PC-9 (cell line): ENCODE results near the gene HPCAL1. TPM values are rescaled to one million over a fixed set of nuclear protein-coding genes. Genes with fewer than 3 reads are reported as not detected.

Experiments used
- BruUV-seq: library from RNA; stranded (reverse); fragments of 400-500 nt; replicated peaks from 2 replicates; lab custom pipeline; 2021; lab: Mats Ljungman, UMichigan
- CTCF ChIA-PET: fragments of 300-600 bp; sonication (Branson Sonifier 250); formaldehyde crosslinking; loops from one replicate; lab custom pipeline; 2022; ENCODE audit warnings: antibody characterized with exemption; lab: Charles Lee
- POLR2A ChIA-PET: fragments of 300-600 bp; sonication (Branson Sonifier 250); formaldehyde crosslinking; loops from one replicate; lab custom pipeline; 2022; ENCODE audit warnings: antibody characterized with exemption; ENCODE audit not compliant: unreplicated experiment; lab: Charles Lee
- DNase-seq, 2 experiments: peaks; one replicate each; pipeline versions ENCODE4 v3.0.0 to v3.0.0-alpha.2; 2015 to 2022; ENCODE audit warnings: mixed read lengths in 1 of 2
- H2AFZ ChIP-seq: fragments of 200-600 bp; sonication (generic); 2 replicates; pipeline ENCODE4 v1.8.1; 2017; ENCODE audit warnings: antibody characterized with exemption
- H3F3A ChIP-seq: fragments of 200-600 bp; sonication (generic); 2 replicates; pipeline ENCODE4 v1.8.1; 2017; ENCODE audit warnings: antibody characterized with exemption, mild to moderate bottlenecking, low read depth; ENCODE audit not compliant: insufficient read depth
- H3K27ac ChIP-seq: fragments of 200-600 bp; sonication (generic); 2 replicates; pipeline ENCODE4 v1.6.1; 2016; ENCODE audit warnings: mixed run types
- H3K27me3 ChIP-seq: fragments of 200-600 bp; sonication (generic); 2 replicates; pipeline ENCODE4 v1.6.1; 2016; ENCODE audit warnings: low read depth, mixed run types; ENCODE audit not compliant: insufficient read depth
- H3K36me3 ChIP-seq: fragments of 200-600 bp; sonication (generic); 2 replicates; pipeline ENCODE4 v1.6.1; 2016; ENCODE audit warnings: low read depth, mixed run types
- H3K4me1 ChIP-seq: fragments of 200-600 bp; sonication (generic); replicated peaks from 2 replicates; pipeline ENCODE4 v1.6.1; 2016; ENCODE audit warnings: mixed run types; ENCODE audit not compliant: insufficient read depth
- H3K4me2 ChIP-seq: fragments of 200-600 bp; sonication (generic); 2 replicates; pipeline ENCODE4 v1.6.1; 2017; ENCODE audit warnings: mixed run types
- H3K4me3 ChIP-seq: fragments of 200-600 bp; sonication (generic); 2 replicates; pipeline ENCODE4 v1.6.1; 2016; ENCODE audit warnings: mixed run types
- H3K79me2 ChIP-seq: fragments of 200-600 bp; sonication (generic); 2 replicates; pipeline ENCODE4 v1.6.1; 2017; ENCODE audit warnings: low read depth, mixed run types
- H3K9me2 ChIP-seq: fragments of 200-600 bp; sonication (generic); 2 replicates; pipeline ENCODE4 v1.8.1; 2017; ENCODE audit warnings: mild to moderate bottlenecking; ENCODE audit not compliant: insufficient read depth
- H3K9me3 ChIP-seq: fragments of 200-600 bp; sonication (generic); 2 replicates; pipeline ENCODE4 v1.8.1; 2016; ENCODE audit warnings: low read depth; ENCODE audit not compliant: insufficient read depth
- H4K20me1 ChIP-seq: fragments of 200-600 bp; sonication (generic); 2 replicates; pipeline ENCODE4 v1.8.1; 2017; ENCODE audit not compliant: insufficient read depth
- CTCF ChIP-seq: fragments of 200-600 bp; sonication (generic); conservative IDR thresholded peaks from 2 replicates; pipeline ENCODE4 v1.6.1; 2017; ENCODE audit warnings: mixed run types, antibody characterized with exemption, mild to moderate bottlenecking, moderate library complexity
- EZH2 ChIP-seq: fragments of 200-600 bp; sonication (generic); IDR thresholded peaks from 2 replicates; pipeline ENCODE4 v1.8.0; 2017; ENCODE audit warnings: antibody characterized with exemption, low read depth
- intact Hi-C: fragments of 100-400 bp; cut with micrococcal nuclease; formaldehyde crosslinking; loops from one replicate; pipeline ENCODE4 v1.10.0; 2022; ENCODE audit not compliant: unreplicated experiment
- total RNA-seq: library from RNA; stranded (reverse); gene quantifications from 2 replicates; pipeline ENCODE4 v1.2.3, GENCODE V29; 2021

The HPCAL1 gene
- total RNA-seq, 1 experiment from 2014 or later = 105 TPM

- H4K20me1 ChIP-seq = peaks cover 99% of the 10 kb centered on the region
- no peak overlapping the region for H3K4me3 ChIP-seq
- no peak for DNase-seq
- H3K9me2 ChIP-seq = no peaks in the 10 kb centered on the region
- intact Hi-C loops = no loop called here
- no TSS peak for BruUV-seq
- no peak overlapping the region for H3K4me2 ChIP-seq
- H3K36me3 ChIP-seq = 0 out of 2 replicates have a peak, but pooled peaks cover 7% of the 10 kb centered on the region
- ChIA-PET POLR2A (interaction anchor here (0.6 kb wide), 1 partner anchor 269 kb away, joined by 14 read pairs; no protein-coding TSS in a partner anchor), CTCF (no interaction called here)
- H3K79me2 ChIP-seq = peaks cover 100% of the 10 kb centered on the region
- peaks cover 13% of the 10 kb centered on the region; the same call in 1 of the 2 replicates for H3K4me1 ChIP-seq
- no peak for TF ChIP-seq CTCF
- no peak for TF ChIP-seq EZH2
- no peaks in the 10 kb centered on the region for H3K27me3 ChIP-seq
- H3K27ac ChIP-seq = no peak overlapping the region
- peaks cover 45% of the 10 kb centered on the region for H3F3A ChIP-seq
- H2AFZ ChIP-seq = no peak overlapping the region
- no peaks in the 10 kb centered on the region for H3K9me3 ChIP-seq
These were observed 38.5 kb downstream of the HPCAL1 start for GRCh38 chr2:10341193-10341592.

- no peaks in the 10 kb centered on the region for H3K27me3 ChIP-seq
- no TSS peak for BruUV-seq
- peaks cover 13% of the 10 kb centered on the region; the same call in 1 of the 2 replicates for H3K4me1 ChIP-seq
- peaks cover 43% of the 10 kb centered on the region for H3F3A ChIP-seq
- POLR2A ChIA-PET = no interaction called here
- TF ChIP-seq CTCF (no peak), EZH2 (no peak)
- H3K9me3 ChIP-seq = no peaks in the 10 kb centered on the region
- H3K27ac ChIP-seq = no peak overlapping the region
- no peak overlapping the region for H3K4me2 ChIP-seq
- no peak overlapping the region for H2AFZ ChIP-seq
- H3K36me3 ChIP-seq = 0 out of 2 replicates have a peak, but pooled peaks cover 7% of the 10 kb centered on the region
- no peaks in the 10 kb centered on the region for H3K9me2 ChIP-seq
- peaks cover 98% of the 10 kb centered on the region for H3K79me2 ChIP-seq
- CTCF ChIA-PET = no interaction called here
- intact Hi-C loops = no loop called here
- H3K4me3 ChIP-seq = no peak overlapping the region
- DNase-seq = no peak
- peaks cover 95% of the 10 kb centered on the region for H4K20me1 ChIP-seq
These were observed 39.7 kb downstream of the HPCAL1 start for GRCh38 chr2:10342245-10342951.

GRCh38 chr2:10343191-10343590 lies 40.5 kb downstream of the HPCAL1 start:
- TF ChIP-seq EZH2 = no peak
- TF ChIP-seq CTCF = no peak
- no peaks in the 10 kb centered on the region for H3K27me3 ChIP-seq
- intact Hi-C loops = no loop called here
- peaks cover 43% of the 10 kb centered on the region for H3F3A ChIP-seq
- no peak overlapping the region for H3K27ac ChIP-seq
- peaks cover 13% of the 10 kb centered on the region; the same call in 1 of the 2 replicates for H3K4me1 ChIP-seq
- H3K4me3 ChIP-seq = no peak overlapping the region
- peaks cover 98% of the 10 kb centered on the region for H3K79me2 ChIP-seq
- H3K9me3 ChIP-seq = no peaks in the 10 kb centered on the region
- no TSS peak for BruUV-seq
- ChIA-PET CTCF (no interaction called here), POLR2A (no interaction called here)
- H3K36me3 ChIP-seq = 0 out of 2 replicates have a peak, but pooled peaks cover 7% of the 10 kb centered on the region
- H2AFZ ChIP-seq = no peak overlapping the region
- no peaks in the 10 kb centered on the region for H3K9me2 ChIP-seq
- no peak overlapping the region for H3K4me2 ChIP-seq
- H4K20me1 ChIP-seq = peaks cover 95% of the 10 kb centered on the region
- no peak for DNase-seq
